Lower leg skin (tissue), 4 donors: ENCODE data around the gene C10orf53. TPM values are rescaled to one million over a fixed set of nuclear protein-coding genes. Genes with fewer than 3 reads are reported as not detected.
A peak's percentile ranks its signal among the peaks of the same experiment; 100 is the strongest.

ENCODE experiments used
- DNase-seq, 2 donors: peaks; one replicate each; pipeline ENCODE4 v3.0.0-alpha.2; 2019; ENCODE audit warnings: low spot score in 2 of 2
- H3K4me3 ChIP-seq: fragments of 200-600 bp; sonication (generic); 2 replicates; pipeline ENCODE4 v1.5.1; 2017; ENCODE audit warnings: mild to moderate bottlenecking, low read depth; ENCODE audit not compliant: poor library complexity, severe bottlenecking
- CTCF ChIP-seq, 3 donors: fragments of 450-650 bp; IDR thresholded peaks; one replicate each; pipeline ENCODE4 v1.5.1; 2016; ENCODE audit warnings: antibody characterized with exemption in 3 of 3, mild to moderate bottlenecking in 3 of 3, moderate library complexity in 2 of 3
- POLR2A ChIP-seq, 2 donors: fragments of 450-650 bp; IDR thresholded peaks; one replicate each; pipeline ENCODE4 v1.6.1; 2016 to 2017; ENCODE audit warnings: antibody characterized with exemption in 2 of 2, mild to moderate bottlenecking in 1 of 2, moderate library complexity in 1 of 2
- WGBS, 2 donors: methylation state at CpG; one replicate each; pipeline ENCODE4 v1.1.5; 2018; 5-methylcytosine and 5-hydroxymethylcytosine counted together
- intact Hi-C: fragments of 100-400 bp; cut with DNase I; formaldehyde crosslinking; loops from one replicate; pipeline ENCODE4 v1.15.0; 2023; ENCODE audit warnings: low total_unique reads
- total RNA-seq, 4 donors: library from RNA; depleted of rRNA; stranded (reverse); fragments of >200 nt; gene quantifications; one replicate each; pipeline ENCODE4 v1.1.0, GENCODE V29; 2016

C10orf53 gene
- total RNA-seq, 4 donors from 2014 or later: not detected

- WGBS, 2 donors: 55 to 68% methylated on average over 5 of the region's 5 CpGs
- peak in 1 of 2 donors; percentile 10 for DNase-seq
- no peak overlapping the region for H3K4me3 ChIP-seq
- TF ChIP-seq POLR2A (IDR thresholded peaks at IDR 0.05) (no peak), CTCF (IDR thresholded peaks at IDR 0.05) (no peak)
- intact Hi-C loops: no loop called here
These were observed 25.3 kb upstream of the C10orf53 start for GRCh38 chr10:49654036-49654693.

- WGBS, 2 donors: 82 to 85% methylated on average over 18 of the region's 18 CpGs
- intact Hi-C loops: no loop called here
- DNase-seq: peak in 1 of 2 donors; percentile 81
- TF ChIP-seq CTCF (IDR thresholded peaks at IDR 0.05) (no peak), POLR2A (IDR thresholded peaks at IDR 0.05) (no peak)
- H3K4me3 ChIP-seq: no peak overlapping the region
These were observed 24.4 kb upstream of the C10orf53 start for GRCh38 chr10:49655099-49655498.

- TF ChIP-seq POLR2A (IDR thresholded peaks at IDR 0.05) (no peak), CTCF (IDR thresholded peaks at IDR 0.05) (no peak)
- no peak overlapping the region for H3K4me3 ChIP-seq
- 53 to 70% methylated on average over 9 of the region's 9 CpGs for WGBS, 2 donors
- intact Hi-C loops: no loop called here
- DNase-seq: no peak
These were observed 22.5 kb upstream of the C10orf53 start for GRCh38 chr10:49656845-49657493.

- TF ChIP-seq CTCF (IDR thresholded peaks at IDR 0.05): no peak
- TF ChIP-seq POLR2A (IDR thresholded peaks at IDR 0.05): no peak
These were observed 21.8 kb upstream of the C10orf53 start for GRCh38 chr10:49657606-49658005.

GRCh38 chr10:49661140-49661856 lies 18.2 kb upstream of the C10orf53 start:
- H3K4me3 ChIP-seq: no peak overlapping the region
- intact Hi-C loops: no loop called here
- DNase-seq: no peak
- WGBS, 2 donors: 53 to 54% methylated on average over 8 of the region's 8 CpGs
- TF ChIP-seq CTCF (IDR thresholded peaks at IDR 0.05) (no peak), POLR2A (IDR thresholded peaks at IDR 0.05) (no peak)

More at GRCh38 chr10:49657606-49658005, 21.8 kb upstream of the C10orf53 start:
- no peak for DNase-seq
- intact Hi-C loops: no loop called here
- no peak overlapping the region for H3K4me3 ChIP-seq
- 76 to 85% methylated on average over 1 of the region's 1 CpG for WGBS, 2 donors
